Dendritic cell treated with granulocyte-macrophage colony-stimulating factor and Interleukin-4, amounts not matched to agents 40 ng/mL and 50 ng/mL, for 4 days (primary cell): ENCODE data around the gene SBF1.

Source experiments
- H3K27ac Mint-ChIP-seq: one replicate; pipeline ENCODE4 v1.8.0; 2022; ENCODE audit warnings: mild to moderate bottlenecking, mixed read lengths
- H3K27me3 Mint-ChIP-seq: one replicate; pipeline ENCODE4 v1.8.0; 2022; ENCODE audit warnings: mild to moderate bottlenecking, mixed read lengths
- H3K36me3 Mint-ChIP-seq: one replicate; pipeline ENCODE4 v1.8.0; 2022; ENCODE audit warnings: low read depth, mixed read lengths
- H3K4me1 Mint-ChIP-seq: one replicate; pipeline ENCODE4 v1.8.0; 2022; ENCODE audit warnings: low read depth, mixed read lengths
- H3K4me3 Mint-ChIP-seq: one replicate; pipeline ENCODE4 v1.8.0; 2022; ENCODE audit warnings: mild to moderate bottlenecking, moderate library complexity, mixed read lengths
- H3K9me3 Mint-ChIP-seq: one replicate; pipeline ENCODE4 v1.8.0; 2022; ENCODE audit warnings: mixed read lengths
- intact Hi-C: fragments of 100-400 bp; cut with micrococcal nuclease; formaldehyde crosslinking; loops from one replicate; pipeline ENCODE4 v1.15.0; 2022

The SBF1 gene

DNA sequence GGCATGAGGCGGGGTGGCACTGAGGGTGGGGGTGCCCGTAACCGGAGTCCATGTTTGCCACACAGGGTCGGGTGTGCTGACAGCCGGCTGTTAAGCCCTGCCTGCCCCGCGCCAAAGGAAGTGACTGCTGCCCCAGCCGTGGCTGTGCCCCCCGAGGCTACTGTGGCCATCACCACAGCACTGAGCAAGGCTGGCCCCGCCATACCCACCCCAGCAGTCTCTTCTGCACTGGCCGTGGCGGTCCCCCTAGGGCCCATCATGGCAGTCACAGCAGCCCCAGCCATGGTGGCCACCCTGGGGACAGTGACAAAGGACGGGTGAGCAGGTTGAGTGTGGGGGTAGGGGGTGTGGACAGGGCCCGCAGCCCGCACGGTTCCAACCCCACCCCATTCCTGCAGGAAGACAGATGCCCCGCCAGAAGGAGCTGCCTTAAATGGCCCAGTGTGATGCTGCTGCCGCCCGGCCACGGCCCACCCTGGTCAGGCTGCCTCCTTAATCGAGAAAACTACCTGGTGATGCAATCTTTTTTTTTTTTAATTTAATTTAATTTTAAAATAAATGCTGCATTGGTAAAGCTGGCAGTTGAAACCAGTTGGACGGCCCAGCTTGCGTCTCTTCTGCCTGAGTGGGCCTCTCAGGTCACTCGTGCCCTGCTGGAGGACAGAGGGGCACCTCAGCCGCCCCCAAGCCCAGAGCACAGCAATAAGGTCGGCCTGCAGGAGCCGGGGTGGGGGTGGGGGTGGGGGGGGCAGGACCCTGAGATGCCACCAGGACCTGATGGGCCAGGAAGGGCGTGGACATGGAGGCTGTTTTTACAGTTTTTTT is 30.8 kb downstream of the SBF1 start:
- no peaks in the 10 kb centered on the region for H3K4me1 Mint-ChIP-seq
- no peak overlapping the region for H3K4me3 Mint-ChIP-seq
- intact Hi-C loops: no loop called here
- peaks cover 100% of the 10 kb centered on the region for H3K36me3 Mint-ChIP-seq
- H3K27me3 Mint-ChIP-seq: no peaks in the 10 kb centered on the region
- no peaks in the 10 kb centered on the region for H3K9me3 Mint-ChIP-seq
- no peak overlapping the region for H3K27ac Mint-ChIP-seq

- Mint-ChIP-seq H3K4me1 (no peaks in the 10 kb centered on the region), H3K36me3 (peaks cover 100% of the 10 kb centered on the region), H3K9me3 (no peaks in the 10 kb centered on the region), H3K27me3 (no peaks in the 10 kb centered on the region), H3K27ac (no peak overlapping the region), H3K4me3 (no peak overlapping the region)
- intact Hi-C loops: no loop called here
These were observed 31.6 kb downstream of the SBF1 start for GRCh38 chr22:50443197-50443596.

DNA sequence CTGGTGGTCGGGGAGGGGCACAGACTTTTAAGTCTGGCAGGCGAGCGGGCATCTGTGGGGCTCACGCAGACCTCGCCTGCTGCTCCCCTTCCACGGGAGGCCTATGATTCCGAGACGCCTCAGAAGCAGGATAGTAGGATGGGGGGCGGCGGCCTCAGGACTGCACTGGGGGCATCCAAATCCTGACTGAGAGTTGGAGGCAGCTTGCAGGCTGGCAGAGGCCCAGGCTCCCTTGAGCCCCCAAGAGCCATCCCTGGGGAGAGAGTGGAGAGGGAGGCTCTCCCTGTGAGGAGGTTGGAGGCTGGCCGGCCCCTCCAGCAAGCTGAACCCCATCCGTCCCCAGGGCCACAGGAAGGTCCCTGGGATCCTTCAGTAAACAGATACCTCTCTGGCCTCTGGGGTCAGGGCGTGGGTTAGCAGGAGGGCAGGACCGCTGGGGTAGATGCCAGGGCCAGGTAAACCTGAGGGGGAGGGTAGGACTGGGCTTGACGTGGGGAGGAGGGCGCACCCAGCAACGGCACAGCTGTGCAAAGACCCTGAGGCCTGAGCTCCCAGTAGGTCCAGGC is 33.3 kb downstream of the SBF1 start:
- Mint-ChIP-seq H3K27ac (no peak overlapping the region), H3K4me3 (no peak overlapping the region), H3K27me3 (no peaks in the 10 kb centered on the region), H3K4me1 (no peaks in the 10 kb centered on the region), H3K36me3 (peaks cover 100% of the 10 kb centered on the region), H3K9me3 (no peaks in the 10 kb centered on the region)
- intact Hi-C loops: no loop called here

DNA sequence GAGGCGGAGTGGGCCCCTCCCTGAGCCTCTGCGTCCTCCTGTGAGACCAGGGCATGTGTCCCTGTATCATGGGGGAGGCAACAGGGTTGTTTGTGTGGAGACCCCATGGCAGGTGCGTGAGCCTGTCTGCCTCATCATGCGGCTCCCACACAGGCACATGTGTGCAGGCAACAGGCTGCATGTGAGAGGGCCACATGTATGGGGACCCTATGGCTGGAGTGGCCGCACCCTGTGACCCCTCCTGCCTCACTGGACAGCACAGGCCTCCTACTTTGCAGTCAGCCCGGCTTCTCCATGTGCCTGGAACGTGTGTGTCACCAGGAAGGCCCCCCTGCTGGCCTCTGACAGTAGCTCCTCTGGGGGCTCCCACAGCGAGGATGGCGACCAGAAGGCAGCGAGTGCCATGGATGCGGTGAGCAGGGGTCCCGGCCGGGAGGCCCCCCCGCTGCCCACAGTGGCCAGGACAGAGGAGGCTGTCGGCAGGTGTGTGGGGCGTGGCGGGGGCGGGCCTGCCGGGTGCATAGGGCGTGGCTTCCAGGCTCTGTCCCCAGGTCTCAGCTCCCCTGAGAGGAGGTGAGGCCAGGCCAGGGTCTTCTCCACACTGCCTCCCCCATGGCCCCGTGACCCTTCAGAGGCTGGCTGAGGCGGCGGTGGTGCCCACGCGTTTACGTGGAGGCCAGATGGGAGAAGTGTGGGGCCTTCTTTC is 34.1 kb downstream of the SBF1 start:
- no peak overlapping the region for H3K27ac Mint-ChIP-seq

GRCh38 chr22:50439871-50440331 is 34.9 kb downstream of the SBF1 start:
- peaks cover 100% of the 10 kb centered on the region for H3K36me3 Mint-ChIP-seq
- H3K27me3 Mint-ChIP-seq: no peaks in the 10 kb centered on the region
- H3K27ac Mint-ChIP-seq: no peak overlapping the region
- no peak overlapping the region for H3K4me3 Mint-ChIP-seq
- H3K9me3 Mint-ChIP-seq: no peaks in the 10 kb centered on the region
- intact Hi-C loops: no loop called here
- H3K4me1 Mint-ChIP-seq: no peaks in the 10 kb centered on the region

More for the DNA sequence above, 34.1 kb downstream of the SBF1 start:
- H3K36me3 Mint-ChIP-seq: peaks cover 100% of the 10 kb centered on the region
- H3K4me1 Mint-ChIP-seq: no peaks in the 10 kb centered on the region
- intact Hi-C loops: no loop called here
- no peaks in the 10 kb centered on the region for H3K27me3 Mint-ChIP-seq
- H3K9me3 Mint-ChIP-seq: no peaks in the 10 kb centered on the region
- no peak overlapping the region for H3K4me3 Mint-ChIP-seq

GRCh38 chr22:50439314-50439870 is 35.4 kb downstream of the SBF1 start:
- H3K27ac Mint-ChIP-seq: no peak overlapping the region
- no peak overlapping the region for H3K4me3 Mint-ChIP-seq
- intact Hi-C loops: no loop called here
- H3K4me1 Mint-ChIP-seq: no peaks in the 10 kb centered on the region
- H3K27me3 Mint-ChIP-seq: no peaks in the 10 kb centered on the region
- H3K36me3 Mint-ChIP-seq: peaks cover 100% of the 10 kb centered on the region
- H3K9me3 Mint-ChIP-seq: no peaks in the 10 kb centered on the region

DNA sequence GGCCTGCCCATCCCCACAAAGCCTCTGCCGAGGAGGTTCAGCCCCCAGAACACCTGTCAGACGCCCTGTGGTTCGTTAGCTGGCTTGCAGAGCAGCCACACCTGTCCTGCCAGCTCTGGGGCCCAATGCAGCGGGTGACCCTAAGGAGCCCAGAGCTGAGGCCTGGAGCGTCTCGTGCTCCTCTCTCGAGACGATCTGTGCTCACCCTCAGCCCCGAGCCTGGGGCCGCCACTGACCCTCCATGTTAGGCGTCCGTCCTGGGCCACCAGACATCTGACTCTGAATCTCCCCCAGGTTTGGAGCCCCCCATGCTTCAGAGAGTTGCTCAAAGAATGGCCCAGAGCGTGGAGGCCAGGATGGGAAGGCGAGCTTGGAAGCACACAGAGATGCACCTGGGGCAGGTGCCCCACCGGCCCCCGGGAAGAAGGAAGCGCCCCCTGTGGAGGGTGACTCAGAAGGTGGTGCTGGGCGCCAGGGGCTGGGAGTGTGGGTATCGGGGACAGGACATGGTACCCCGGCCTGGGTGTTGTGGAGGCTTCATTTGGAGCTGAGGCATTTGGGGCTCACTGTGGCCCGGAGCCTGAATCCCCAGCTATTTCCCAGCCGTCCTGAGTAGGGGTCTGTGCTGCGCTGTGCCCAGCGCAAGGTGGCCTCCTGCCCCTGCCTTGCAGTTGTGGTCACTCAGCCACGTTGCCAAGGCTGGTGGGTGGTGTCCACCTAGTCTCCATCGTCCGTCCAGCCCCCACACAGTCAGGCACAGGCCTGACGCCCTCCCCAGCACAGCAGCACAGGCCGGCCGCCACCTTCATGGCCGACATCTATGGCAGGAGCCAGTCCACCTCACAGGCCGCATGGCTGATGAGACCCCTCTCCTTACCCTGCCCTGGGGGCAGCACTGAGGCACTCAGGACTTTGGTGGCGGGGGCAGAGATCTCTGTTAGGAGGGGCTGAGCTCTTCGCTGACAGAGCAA is 36.2 kb downstream of the SBF1 start:
- H3K4me3 Mint-ChIP-seq: no peak overlapping the region
- H3K36me3 Mint-ChIP-seq: peaks cover 92% of the 10 kb centered on the region
- no peaks in the 10 kb centered on the region for H3K4me1 Mint-ChIP-seq
- H3K9me3 Mint-ChIP-seq: no peaks in the 10 kb centered on the region
- H3K27me3 Mint-ChIP-seq: no peaks in the 10 kb centered on the region
- H3K27ac Mint-ChIP-seq: no peak overlapping the region
- intact Hi-C loops: no loop called here

DNA sequence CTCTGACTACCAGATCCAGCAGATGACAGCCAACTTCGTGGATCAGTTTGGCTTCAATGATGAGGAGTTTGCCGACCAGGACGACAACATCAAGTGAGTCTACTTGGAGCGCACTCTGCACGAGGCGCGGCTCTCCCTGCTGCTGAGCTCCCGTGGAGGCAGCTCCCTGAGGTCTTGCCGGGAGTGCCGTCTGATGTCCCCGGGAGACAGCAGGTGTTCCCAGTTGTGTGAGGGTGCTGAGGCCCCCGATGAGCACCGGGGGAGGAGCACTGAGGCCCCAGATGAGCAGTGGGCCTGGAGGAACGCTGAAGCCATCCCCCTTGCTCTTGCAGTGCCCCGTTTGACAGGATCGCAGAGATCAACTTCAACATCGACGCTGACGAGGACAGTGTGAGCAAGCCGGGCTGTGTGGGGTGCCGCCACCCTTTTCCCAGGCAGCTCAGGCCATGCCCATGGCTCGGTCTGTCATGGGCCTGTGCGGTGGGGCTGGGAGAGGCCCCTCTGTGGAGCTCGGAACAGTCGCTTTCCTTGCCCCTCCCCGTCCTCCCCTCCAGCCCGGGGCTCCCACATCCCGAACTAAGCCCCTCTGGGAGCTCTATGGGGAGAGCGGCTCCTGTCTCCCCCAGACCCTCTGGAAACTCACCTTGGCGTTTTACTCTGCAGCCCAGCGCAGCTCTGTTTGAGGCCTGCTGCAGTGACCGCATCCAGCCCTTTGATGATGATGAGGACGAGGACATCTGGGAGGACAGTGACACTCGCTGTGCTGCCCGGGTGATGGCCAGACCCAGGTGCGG is 37.1 kb downstream of the SBF1 start:
- no peaks in the 10 kb centered on the region for H3K27me3 Mint-ChIP-seq
- H3K36me3 Mint-ChIP-seq: peaks cover 88% of the 10 kb centered on the region
- intact Hi-C loops: no loop called here
- no peaks in the 10 kb centered on the region for H3K4me1 Mint-ChIP-seq
- H3K9me3 Mint-ChIP-seq: no peaks in the 10 kb centered on the region
- no peak overlapping the region for H3K4me3 Mint-ChIP-seq
- no peak overlapping the region for H3K27ac Mint-ChIP-seq

DNA sequence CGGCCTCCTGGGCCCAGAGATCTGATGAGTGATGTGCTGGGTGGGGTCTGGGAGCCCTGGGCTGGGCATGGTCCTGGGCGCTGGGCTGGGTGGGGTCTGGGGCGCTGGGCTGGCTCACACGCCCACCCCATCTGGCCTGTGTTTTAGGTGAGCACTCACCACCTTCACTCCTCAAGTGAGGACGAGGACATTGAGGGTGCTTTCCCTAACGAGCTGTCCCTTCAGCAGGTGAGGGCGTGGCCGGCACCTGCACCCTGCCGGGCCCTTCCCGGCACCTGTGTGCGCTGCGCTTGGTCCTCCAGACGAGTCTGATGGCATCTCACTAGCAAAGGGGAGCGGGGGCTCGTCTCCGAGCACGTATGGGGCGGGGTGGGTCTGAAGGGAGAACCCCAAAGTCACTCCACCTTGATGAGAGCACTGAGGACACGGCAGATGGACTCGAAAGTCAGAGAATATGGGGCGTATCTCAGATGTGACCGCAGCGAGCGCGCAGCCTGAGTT is 37.9 kb downstream of the SBF1 start:
- Mint-ChIP-seq H3K4me1 (no peaks in the 10 kb centered on the region), H3K27me3 (no peaks in the 10 kb centered on the region), H3K4me3 (no peak overlapping the region), H3K9me3 (no peaks in the 10 kb centered on the region), H3K36me3 (peaks cover 88% of the 10 kb centered on the region), H3K27ac (no peak overlapping the region)
- intact Hi-C loops: no loop called here

DNA sequence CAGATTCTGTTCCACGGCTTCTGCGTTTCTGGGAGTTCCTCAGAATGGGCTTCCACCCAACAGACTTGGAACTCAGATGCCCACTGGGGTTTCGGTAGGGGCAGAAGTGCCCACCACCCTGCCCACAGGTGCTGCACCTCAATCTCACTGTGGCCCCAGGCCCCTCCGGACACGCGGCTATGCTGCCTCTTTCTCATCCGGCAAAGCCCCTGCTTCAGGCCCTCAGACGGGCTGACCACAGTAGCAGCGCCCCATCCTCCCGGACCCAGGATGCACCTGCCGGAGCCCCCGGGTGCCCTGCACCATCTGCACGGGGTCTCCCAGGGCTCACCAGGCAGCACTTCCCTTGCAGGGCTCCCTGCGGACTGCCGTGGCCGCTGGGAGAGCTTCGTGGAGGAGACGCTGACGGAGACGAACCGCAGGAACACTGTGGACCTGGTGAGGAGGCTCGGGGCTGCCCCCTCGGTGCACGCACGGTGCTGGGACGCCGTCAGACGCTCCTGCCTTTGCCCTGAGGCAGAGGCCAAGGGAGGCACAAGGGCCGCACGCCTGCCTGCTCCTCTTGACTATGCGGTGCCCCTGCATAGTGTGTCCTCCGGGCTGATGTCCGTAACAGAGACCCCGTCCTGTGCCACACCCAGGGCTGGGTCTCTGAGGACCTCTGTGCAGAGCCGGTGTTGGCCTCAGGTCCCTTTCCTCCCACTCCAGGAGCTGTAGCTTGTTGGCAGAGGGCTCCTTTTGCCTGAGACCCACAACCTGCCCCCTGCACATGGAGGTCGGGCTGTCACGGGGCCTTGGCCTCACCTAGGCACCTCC is 38.6 kb downstream of the SBF1 start:
- Mint-ChIP-seq H3K4me1 (no peaks in the 10 kb centered on the region), H3K4me3 (no peak overlapping the region), H3K27ac (no peak overlapping the region), H3K9me3 (no peaks in the 10 kb centered on the region), H3K27me3 (no peaks in the 10 kb centered on the region), H3K36me3 (peaks cover 88% of the 10 kb centered on the region)
- intact Hi-C loops: no loop called here

DNA sequence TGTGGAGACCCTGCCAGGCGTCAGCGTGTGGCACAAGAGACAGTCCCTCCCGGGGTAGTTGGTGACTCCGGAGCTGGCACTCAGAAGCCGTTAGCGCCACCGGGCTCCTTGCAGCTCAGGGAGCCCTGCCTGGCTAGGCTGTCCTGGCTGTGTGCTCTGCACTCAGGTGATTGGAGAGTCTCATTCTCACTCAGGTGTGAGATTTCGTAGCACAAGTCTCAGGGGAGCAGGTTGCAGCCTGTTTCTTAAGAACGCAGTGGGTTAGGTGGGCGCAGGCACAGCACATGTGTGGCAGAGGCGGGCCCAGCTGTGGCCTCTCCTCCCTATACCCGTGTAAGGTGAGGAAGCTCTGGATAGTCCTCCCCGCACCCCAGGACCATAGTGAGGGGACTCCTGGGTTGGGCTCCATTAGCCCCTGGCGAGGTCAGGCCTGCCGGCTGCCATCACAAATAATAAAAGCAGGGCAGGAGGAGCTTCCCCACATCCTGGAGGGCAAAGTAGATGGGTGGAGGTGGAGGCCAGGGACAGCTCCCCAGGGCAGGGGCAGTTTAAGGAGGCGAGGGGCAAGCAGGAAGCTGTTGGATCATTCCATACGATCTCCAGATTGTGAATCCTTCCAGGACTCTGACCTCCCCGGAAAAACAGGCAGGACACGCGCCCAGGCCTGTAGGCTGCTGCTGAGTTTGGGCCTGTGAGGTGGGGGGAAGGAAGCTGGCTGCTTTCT is 39.4 kb downstream of the SBF1 start:
- Mint-ChIP-seq H3K4me1 (no peaks in the 10 kb centered on the region), H3K4me3 (no peak overlapping the region), H3K27ac (no peak overlapping the region), H3K36me3 (peaks cover 88% of the 10 kb centered on the region), H3K27me3 (no peaks in the 10 kb centered on the region), H3K9me3 (no peaks in the 10 kb centered on the region)
- intact Hi-C loops: no loop called here
